GM12878 (cell line): ENCODE data around the gene GAS2L1.

Experiments used
- BRCA1 ChIP-seq: IDR thresholded peaks from 2 replicates; pipeline ENCODE4 v1.6.1; 2011; ENCODE audit warnings: low read depth, low read length, improper control_type of control experiment
- IKZF2 ChIP-seq, 2 experiments: fragments of 450-650 bp; IDR thresholded peaks; 2 replicates each; pipeline ENCODE4 v1.6.1; 2017; ENCODE audit warnings: mild to moderate bottlenecking in 2 of 2, moderate library complexity in 2 of 2
- POLR2A ChIP-seq: IDR thresholded peaks from 2 replicates; pipeline ENCODE4 v1.6.1; 2011; ENCODE audit warnings: low read depth, mild to moderate bottlenecking, low read length
- RAD51 ChIP-seq: fragments of 450-650 bp; IDR thresholded peaks from 2 replicates; pipeline ENCODE4 v1.6.1; 2016; ENCODE audit warnings: moderate library complexity, mild to moderate bottlenecking, inconsistent platforms

GRCh38 chr22:29269731-29270474 lies 36.5 kb upstream of the GAS2L1 start:
- TF ChIP-seq IKZF2 (IDR thresholded peaks at IDR 0.05) (no peak), RAD51 (no peak), BRCA1 (no peak), POLR2A (no peak)
